Gastroesophageal sphincter (tissue), 3 donors: Measurements from ENCODE around the gene COL11A2.

Source experiments
- EP300 ChIP-seq: sonication (generic); formaldehyde crosslinking; IDR thresholded peaks from one replicate; pipeline ENCODE4 v1.6.1; 2017; ENCODE audit warnings: antibody characterized with exemption, mild to moderate bottlenecking
- POLR2A ChIP-seq, 2 donors: fragments of 450-650 bp; IDR thresholded peaks; one replicate each; pipeline ENCODE4 v1.6.1; 2017; ENCODE audit warnings: antibody characterized with exemption in 2 of 2, mild to moderate bottlenecking in 2 of 2, moderate library complexity in 1 of 2
- POLR2AphosphoS5 ChIP-seq: sonication (generic); formaldehyde crosslinking; IDR thresholded peaks from one replicate; pipeline ENCODE4 v1.6.1; 2017; ENCODE audit warnings: antibody characterized with exemption
- TF ChIP-seq, protein P1 (sequence below), 4 experiments: fragments of 200-600 bp in 2 of 4; fragments of 450-650 bp in 2 of 4; sonication (generic) in 1 of 4; IDR thresholded peaks; one replicate each; pipeline ENCODE4 v1.5.1; 2017 to 2019; ENCODE audit warnings: antibody characterized with exemption in 4 of 4, mild to moderate bottlenecking in 2 of 4, moderate library complexity in 2 of 4

DNA sequence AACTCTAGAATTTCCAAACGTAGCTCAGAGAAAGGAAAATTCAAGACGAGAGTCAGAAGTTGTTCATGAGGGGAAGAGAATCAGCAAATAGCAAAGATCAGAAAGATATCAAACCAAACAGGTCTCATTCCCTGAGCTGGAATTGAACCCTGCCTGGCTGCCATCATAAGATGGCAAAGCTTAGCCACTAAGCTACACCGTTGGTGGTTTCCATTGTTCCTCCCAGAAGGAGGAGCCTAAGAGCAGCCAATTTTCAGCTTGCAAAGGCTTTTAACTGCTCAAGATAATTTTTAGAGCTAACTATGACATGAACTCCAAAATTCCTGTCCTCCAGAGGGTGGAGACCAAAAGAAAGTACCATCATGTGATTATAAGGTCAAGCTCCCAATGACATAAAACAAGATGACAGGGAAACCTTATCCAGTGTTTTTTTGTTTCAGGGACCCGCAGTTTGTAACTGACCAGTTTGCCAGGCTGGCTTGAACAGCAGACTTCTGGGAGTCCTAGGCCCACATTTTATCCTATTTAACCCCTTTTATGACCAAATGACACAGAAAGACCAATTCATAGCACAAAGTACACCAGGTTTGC lies 55.9 kb downstream of the COL11A2 start:
- TF ChIP-seq, protein P1, sequence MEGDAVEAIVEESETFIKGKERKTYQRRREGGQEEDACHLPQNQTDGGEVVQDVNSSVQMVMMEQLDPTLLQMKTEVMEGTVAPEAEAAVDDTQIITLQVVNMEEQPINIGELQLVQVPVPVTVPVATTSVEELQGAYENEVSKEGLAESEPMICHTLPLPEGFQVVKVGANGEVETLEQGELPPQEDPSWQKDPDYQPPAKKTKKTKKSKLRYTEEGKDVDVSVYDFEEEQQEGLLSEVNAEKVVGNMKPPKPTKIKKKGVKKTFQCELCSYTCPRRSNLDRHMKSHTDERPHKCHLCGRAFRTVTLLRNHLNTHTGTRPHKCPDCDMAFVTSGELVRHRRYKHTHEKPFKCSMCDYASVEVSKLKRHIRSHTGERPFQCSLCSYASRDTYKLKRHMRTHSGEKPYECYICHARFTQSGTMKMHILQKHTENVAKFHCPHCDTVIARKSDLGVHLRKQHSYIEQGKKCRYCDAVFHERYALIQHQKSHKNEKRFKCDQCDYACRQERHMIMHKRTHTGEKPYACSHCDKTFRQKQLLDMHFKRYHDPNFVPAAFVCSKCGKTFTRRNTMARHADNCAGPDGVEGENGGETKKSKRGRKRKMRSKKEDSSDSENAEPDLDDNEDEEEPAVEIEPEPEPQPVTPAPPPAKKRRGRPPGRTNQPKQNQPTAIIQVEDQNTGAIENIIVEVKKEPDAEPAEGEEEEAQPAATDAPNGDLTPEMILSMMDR (IDR thresholded peaks at IDR 0.05): no peak
- no peak for TF ChIP-seq POLR2A (IDR thresholded peaks at IDR 0.05)
- TF ChIP-seq POLR2AphosphoS5: no peak
- no peak for TF ChIP-seq EP300
